Stimulated activated CD4-positive, alpha-beta T cell treated with anti-CD3 and anti-CD28 coated beads, TNF-alpha, amount 100 ng/mL, for 24 hours (primary cell): ENCODE measurements around the gene RPS6KL1.

Experiments
- DNase-seq, 3 experiments: peaks; one replicate each; pipeline ENCODE4 v3.0.0-alpha.2; 2020; ENCODE audit warnings: low read depth in 3 of 3

The RPS6KL1 gene

DNA sequence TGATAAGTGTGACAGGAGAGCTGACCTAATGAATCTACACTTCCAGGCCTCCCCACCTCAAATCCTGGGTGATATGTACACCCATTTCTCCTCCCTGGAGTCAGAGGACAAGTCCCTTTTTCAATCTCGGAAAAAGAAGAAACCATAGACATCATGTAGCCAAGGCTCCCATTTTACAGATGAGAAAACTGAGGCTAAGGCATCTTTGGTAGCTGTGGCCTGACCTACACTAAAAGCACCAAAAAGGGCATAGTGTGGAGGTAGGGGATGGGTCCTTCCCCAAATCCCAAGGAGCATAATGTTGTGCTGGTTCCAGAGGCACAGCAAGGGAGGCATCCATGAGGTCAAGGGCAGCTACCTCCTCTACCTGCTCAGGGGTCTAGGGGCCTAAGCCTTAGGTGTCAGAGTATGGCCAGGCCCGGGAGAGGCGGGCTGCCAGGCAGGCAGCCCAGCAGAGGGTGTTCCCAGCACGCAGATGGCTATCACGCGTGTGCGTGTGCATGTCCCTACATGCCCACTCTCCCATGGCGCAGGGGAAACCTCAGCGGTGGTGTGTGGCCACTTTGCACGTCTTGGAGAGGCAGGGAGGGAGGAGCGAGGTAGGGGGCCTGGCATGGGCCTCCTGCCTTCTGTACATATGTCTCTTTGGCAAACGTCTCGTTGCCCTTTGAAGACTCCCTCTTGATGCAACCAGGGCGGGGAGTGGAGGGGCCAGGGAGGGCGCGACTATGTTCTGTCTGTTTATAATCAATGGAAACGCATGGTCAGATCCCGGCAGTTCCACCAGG is 29.8 kb upstream of the RPS6KL1 start:
- DNase-seq = no peak

DNA sequence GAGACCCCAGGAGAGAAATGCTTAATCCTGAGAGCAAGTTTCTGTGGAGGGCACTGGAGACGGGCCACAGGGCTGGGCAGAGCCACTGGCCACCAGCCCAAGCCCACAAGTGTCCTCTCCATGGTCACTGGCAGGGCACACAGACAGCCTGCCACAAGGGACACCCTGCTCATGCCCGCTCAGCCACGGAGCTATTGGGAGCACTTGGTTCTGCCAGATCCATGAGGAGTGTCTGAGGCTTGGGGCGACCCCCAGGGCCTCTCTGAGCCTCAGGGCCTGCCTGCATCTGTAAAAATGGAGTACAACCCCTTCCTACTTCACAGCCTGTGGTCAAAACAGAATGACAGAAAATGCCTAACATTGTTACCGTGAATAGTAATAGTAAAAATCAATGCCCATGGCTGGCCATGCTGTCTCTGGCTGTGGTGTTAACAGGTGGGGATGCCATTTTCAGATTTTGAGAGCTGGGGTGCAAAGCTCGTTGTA is 29.2 kb upstream of the RPS6KL1 start:
- DNase-seq = no peak

DNA sequence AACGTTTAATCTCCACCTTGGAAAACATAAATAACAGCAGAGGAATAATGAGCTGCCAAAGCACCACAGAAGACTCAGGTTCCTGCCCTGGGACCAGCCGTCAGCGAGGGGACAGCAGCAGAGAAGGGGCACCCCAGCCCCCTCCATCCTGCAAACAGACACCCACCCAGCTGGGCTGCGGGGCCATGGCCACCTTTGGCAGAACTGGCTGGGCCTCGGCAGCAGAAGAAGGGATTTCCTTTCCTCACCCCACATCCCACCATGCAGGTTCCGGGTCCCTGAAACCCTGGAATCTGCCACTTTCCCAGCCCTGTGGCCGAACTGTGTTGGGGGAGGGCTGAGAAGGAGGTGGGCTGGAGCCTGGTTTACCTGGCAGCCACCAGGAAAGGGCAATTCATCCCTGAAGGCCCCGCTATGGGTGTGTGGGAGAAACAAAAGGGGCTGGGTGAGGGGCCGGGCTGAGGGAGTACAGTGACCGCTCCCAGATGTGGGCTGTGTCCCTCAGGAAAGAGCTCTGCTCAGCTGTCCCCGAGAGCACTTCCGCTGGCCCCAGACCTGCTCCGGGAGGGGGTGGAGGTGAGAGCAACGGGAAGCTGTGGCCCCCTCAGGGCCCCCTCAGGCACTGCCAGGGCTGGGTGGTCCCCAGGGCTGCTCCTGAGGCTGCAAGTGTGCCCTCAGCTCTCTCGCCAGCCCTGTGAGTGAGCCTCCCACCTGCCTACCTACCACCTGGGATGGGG is 28.6 kb upstream of the RPS6KL1 start:
- DNase-seq = no peak

DNA sequence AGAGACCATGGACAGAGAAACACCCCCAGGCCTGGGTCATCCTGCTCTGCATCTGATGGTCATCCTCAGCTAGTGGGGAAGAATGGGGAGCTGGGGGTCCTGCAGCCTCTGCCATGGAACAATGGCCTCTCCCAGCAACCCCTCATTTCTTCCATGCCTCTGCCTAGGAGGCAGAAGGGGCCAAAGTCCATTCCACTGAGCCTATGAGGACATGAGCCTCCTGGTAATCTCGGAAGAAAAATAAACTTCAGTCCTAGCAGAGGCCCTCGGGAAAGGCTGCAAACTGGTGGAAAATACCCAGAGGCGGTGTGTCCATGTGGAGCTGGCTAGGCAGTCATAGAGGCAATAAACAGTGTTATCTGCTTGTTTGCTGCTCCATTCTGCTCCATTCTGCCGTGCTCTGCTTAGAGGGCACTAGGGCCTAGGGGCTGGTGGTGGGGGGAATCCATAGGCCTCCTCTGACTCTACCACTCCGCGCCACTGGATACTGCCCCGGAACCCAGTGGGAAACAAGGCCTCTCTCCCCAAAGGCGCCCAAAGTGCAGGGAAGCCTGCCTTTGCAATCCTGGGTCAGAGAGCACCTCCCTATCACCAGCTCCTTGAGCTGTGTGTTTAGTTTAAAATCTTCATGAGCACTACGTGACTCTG is 27.9 kb upstream of the RPS6KL1 start:
- no peak for DNase-seq

DNA sequence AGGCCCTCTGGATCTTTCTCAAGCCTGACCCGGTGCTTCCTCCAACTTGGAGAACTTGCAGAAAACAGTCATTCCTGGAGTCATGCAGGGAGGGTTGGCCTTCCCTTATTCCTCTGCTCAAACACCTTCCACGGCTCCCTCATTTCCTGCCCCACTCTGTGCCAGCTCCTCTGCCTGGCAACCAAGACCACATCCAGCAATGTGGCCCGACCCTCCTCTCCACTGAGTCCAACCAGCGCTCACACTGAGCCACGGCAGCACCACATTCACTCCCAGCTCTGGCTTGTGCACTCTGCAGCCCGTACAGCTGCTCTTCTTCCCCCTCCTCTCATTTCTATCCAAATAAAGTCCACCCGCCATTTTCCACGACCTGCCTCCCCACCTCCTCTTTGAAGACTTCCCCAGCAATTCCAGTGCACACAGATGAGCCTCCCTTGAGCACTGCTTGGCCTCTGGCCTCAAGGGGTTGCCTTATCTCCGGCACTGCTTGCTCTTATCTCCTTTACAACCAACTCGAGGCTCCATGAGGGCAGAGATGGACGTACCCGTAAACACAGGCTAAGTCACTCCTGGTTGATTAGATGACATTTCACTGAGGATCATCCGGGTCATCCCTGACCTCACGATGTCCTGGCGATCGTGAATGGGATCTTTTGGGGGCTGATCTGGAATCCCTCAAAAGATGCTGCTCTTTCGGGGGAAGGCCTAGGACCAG is 27.0 kb upstream of the RPS6KL1 start:
- no peak for DNase-seq

DNA sequence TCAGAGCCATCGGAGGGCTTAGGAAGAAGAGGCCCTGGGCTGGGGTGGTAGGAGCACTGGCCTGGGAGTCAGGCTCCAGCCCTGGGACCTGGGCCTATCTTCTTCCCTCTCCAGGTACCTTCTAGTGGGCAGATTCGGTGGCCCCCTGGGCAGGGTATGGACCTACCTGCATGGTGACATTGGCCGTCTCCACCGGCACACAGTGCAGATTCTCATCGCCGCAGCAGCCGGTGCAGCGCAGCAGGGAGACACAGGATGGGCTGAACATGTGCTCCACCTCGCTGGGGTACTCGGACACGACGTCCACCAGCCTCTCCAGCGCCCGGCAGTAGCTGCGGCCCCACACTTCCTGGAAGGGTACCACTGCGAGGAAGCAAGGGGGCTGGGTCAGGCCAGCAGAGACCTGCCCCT is 26.1 kb upstream of the RPS6KL1 start:
- no peak for DNase-seq

DNA sequence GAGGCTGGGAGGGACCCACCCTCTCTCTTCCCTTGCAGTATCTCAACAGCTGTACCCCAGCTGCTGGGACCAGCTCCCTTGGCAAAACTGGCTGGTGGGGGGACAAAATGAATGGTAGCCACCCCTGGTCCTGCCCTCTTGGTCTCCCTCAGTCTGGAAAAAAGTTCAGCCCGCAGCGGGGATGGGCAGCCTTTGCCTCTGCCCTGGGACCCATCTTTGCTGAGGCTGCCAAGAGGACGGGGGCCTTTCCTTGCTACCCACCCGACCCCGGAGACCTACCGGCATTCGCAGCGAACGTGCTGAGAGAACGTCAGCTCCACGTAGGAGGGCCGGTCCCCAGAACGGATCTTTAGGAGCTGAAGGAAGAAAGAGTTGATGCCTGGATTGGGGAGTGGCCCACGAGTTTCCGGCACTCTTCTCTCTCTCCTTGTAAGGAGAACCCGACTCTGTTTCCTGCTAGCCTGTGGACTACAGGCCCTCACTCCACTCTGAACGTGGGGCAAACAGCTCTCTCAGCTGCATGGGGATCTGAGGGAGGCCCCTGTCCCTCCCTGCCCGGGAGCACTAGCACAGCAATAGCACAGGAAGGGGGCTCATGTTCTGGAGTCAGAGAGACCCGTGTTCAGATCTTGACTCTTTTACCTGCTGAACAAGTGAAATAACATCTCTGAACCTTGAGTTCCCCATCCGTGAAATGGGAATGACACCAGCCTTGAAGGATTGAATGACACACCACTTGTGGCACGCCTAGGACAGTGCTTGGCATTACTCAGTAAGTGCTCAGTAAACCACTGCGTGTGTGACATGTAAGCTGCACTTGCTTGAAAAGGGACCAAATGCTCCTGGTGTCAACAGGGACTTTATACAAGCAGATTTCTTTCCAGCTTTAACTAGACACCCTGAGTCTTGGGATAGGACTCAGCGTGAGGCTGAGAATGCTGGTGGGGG is 25.4 kb upstream of the RPS6KL1 start:
- DNase-seq = no peak

DNA sequence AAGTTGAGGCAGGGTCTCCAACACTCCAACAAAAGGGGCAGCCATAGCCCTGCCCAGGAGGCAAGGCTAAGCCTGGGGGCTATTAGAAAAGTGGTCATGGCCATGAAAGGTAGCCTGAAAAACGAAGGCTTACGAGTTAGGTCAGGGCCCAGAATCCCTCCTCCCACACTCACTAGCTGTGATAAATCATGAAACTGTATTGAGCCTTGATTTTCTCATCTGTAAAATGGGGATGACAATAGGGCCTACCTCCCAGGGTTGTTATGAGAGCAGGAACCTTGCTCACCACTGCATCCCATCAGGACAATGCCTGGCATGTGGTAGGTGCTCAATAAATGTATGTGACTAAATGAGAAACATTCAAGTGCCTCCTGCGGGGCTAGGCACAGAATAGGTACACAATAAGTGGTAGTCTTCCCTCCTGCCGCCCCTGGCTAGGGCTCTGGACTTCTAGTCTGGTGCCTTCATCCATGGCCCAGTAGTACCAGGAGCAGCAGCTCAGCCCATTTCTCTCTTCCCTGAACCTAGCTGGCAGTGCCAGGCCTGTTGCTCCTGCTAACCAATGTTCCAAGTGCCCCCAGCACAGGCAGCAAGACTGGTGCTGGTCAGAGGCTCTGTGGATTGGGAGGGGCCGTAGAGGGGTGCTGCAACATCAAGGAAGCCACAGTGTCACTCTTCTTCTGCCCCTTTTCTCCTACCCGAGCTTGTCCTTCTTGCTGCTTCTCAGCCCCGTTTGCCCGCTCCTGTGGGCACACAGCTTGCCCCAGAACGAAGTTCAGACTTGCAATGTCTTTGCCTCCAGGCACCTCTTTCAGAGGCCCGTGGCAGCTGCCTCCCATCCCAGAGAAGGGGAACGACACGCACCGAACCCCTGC is 24.5 kb upstream of the RPS6KL1 start:
- DNase-seq = no peak

DNA sequence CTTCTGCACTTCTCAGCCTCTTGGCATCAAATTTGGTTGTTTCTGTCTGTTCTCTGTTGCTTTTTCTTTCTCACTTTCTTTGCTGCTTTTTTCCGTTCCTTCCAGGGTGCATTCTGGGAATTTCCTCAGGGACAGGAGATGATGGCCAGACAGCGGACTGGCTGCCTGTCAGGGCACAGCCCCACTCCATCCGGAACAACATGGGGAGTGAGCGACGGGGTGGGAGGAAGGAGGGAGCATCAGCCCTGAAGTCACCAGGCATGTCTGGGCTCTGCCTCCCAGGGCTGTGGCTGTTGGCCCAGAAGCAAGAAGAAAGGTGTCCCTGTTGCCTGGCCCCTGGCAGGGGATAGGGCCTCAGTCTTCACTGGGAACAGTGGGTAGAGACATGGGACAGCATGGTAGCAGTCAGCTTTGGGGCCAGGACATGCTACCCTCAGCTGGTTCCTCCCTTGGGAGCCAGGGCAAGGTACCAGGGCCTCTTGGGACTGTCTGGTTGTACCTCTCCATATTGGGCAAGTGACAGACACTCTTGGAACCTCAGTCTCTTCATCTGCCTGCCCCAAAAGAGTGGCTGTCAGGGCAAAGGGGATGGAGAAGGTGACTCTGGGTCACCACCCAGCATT is 23.7 kb upstream of the RPS6KL1 start:
- no peak for DNase-seq

DNA sequence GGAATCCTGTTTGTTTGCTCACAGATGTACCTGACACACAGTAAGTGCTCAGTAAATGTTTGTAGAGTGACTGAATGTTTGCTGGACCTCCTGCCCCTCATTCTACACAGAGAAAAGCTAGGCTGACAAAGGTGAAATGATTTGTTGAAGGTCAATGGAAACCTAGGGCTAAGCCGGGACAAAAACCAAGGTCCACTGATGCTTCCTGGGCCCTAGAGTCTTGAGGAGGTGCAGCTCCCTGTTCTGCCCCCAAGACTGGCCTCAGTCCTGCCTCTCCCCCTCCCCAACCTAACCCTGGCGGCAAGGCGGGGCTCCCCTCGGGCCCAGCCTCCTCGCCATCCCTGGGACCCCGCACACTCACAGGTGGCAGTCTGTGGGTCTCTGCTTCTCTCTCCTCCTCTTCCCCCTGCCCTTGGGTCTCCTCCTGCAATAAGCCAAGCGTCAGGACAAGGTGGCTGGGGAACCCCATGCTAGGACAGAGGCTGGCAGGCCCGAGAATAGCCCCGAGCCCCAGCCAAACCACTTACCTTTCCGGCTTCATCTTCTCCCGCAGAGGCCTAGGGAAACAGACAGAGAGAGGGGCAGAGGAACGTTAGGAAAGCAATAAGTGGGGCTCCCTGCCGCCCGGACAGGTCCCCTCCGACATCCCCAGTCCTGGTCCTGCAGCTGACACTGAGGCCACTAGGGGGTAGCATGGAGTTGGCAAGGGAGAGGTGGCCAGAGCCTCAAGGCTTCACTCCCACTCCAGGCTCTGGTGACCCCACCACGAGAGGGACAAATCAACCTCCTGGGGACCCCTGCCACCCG is 23.0 kb upstream of the RPS6KL1 start:
- peak; percentile 43 to 74 (median 63) for DNase-seq

DNA sequence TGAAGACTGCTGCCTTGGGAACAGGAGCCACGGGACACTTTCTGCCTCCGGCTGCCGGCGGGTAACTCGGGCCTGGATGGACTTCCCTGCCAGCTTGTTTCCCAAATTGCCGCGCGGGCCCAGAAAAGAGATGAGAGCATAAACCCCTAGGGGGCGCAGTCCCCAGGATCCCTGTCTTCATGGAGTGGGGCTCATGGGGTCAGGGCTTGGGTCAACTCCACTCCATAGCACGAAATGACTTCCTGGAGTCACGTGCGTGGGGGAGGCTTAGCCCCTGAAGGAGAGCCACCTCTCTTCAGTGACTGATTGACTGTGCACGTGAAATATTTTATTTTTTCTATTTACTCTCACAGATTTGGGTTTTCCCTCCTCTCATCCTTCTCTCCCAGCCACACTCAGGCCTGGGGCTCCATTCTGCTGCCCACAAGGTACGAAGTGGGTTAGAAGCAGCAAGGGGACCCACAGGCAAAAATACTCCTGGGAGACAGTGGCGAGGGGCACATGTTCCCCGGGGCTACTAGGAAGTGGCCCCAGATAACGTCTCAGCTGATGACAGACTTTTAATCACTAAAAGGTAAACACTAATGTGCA is 22.3 kb upstream of the RPS6KL1 start:
- DNase-seq = no peak

DNA sequence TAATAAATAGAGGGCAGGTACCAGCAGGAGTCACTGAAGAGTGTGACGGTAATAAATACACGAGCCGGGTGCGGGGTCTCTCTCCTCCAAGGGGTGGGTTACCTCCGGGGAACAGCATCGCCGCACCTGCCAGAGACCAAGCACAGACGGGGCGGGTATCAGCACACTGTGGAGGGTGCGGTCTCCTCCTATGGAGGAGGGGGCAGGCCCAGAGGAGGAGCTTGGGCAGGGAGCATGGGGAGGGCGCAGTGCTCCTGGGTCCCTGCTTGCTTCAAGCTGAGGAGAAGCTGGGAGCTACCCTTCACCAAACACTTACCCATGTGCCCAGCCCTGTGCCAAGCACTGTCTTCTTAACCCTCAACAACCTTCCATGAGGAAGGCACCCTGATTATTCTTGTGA is 19.5 kb upstream of the RPS6KL1 start:
- DNase-seq = peak in 1 of 3 experiments; percentile 37

DNA sequence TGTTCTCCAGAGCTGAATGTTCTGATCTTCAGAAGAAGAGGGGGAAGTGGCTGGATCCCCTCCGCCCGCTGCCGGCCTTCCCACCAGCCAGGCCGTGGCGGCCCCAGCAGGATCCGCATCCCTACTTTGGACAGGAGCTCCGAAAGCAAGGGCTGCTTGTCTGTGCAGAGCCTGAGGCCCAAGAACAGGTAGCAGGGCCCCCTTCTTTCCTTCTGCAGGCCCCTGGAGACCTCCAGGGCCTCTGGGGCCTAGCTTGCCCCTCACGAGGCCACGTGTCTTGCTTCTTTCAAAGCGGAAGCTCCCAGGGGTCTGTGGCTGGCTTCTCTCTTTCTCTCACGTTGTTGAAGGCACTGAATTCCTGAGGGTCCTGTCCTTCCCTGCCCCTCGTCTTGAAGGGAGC is 19.1 kb upstream of the RPS6KL1 start:
- no peak for DNase-seq

DNA sequence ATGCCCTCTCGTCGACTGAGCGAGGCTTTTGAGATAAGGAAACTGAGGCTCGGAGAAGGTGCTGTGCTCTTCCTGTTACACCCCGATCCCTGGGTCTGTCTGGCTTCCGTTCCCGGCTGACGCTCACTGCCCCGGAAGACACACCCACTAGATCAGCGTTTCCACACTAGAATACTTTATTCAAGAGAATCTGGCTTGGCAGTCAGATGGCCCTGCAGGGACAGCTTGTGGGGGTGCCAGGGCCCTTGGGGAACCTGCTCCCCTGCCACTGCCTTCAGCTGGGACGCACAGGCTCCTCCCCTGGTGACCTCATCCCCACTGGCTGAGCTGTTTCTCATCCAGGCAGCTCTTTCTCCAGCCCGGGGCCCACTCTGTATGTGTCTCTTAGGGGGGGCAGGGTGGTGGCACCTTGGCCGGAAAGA is 18.6 kb upstream of the RPS6KL1 start:
- DNase-seq = peak; percentile 25 to 69 (median 46)

DNA sequence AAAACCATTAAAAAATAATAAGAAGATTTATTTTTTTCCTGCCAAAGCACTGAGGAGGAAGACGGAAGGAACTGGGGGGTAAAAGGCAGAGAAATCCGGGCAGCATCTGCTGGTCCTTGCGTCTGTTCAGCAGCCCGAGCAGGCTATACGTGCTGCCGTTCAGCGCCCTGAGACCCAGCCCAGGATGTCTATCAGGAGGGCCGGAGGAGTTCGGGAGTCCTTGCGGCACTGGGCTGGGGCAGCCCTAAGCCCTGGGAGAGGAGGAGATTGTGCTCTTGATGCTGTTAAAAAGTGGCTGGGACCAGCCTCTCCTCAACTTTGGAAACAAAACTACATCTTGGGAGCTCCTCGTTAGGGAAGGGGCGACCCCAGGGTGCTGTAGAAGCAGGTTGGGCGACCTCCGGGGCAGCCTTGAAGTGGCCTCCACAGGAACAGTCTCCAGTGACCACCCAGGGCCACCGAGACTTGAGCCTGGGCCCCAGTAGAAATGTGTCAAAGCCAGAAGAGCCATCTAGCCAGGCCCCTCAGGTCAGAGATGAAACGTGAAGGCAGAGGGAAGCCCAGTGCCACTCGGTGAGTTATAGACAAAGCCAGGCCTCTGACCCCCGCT is 18.0 kb upstream of the RPS6KL1 start:
- DNase-seq = no peak

DNA sequence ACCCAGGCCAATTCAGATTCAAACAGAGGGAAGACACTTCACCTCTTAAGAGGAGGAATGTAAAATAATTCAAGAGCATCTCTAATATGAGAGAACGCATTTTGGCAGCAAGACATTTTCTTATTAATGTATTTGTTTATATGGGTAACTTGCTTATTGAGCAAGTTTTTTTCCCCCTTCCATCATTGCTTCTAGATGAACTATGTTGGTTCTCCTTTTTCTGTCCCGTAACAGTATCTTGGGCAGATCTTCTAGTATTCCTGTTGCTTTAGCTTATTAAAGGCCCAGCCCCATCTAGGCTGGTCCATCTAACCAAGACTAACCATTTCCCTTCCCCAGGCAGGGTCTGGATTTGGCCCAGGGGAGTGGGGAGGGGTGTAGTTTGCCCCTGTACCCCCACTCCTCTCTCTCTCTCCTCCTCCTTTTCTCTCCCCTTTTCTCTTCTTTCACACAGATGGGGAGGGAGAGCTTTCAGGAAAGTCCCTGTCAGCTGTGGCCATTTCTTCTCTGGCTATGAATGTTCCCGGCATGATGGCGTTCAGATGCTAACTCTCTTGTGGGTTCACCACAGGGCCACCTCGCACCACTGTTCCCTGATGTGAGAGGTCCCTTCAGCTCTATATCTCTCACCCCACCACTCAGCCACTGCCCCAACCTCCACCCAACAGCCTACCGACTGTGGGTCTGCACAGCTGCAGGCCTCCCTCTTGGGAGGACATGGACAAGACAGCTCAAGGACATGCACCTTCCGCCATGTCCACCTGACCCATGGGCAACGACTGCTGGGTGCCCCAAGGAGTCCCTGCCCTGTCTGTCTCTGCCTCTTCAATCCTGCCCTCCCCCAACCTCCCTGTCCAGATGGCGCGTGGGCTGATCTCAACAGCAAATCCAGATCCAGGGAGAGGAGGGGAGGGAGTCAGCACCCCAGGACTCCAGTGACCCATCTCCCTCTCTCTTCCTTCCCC is 15.8 kb upstream of the RPS6KL1 start:
- DNase-seq = no peak
